ENCODE measurements around the gene MFSD6. TPM values are rescaled to one million over a fixed set of nuclear protein-coding genes. Genes with fewer than 3 reads are reported as not detected.
"Not testable (repeated sequence)": the region's sequence is repeated elsewhere in the genome, so short reads cannot be mapped to it uniquely, and the experiment has no call there.

Gene MFSD6
- total and polyA plus RNA-seq, 4 donors = 15.0 to 52.0 (median 42.3) TPM

GRCh38 chr2:190504912-190505311, 96.8 kb downstream of the MFSD6 start:
- Histone ChIP-seq H3K27ac (ENCODE audit: low read depth, low read length) (no peak overlapping the region), H3K4me3 (ENCODE audit: low read depth, low read length) (no peak overlapping the region), H3K27me3 (ENCODE audit: control insufficient read depth, insufficient read depth, low read length) (no peaks in the 10 kb centered on the region), H3K36me3 (ENCODE audit: control insufficient read depth, insufficient read depth, low read length) (peaks cover 3% of the 10 kb centered on the region), H3K9me3 (ENCODE audit: control insufficient read depth, insufficient read depth, low read length) (no peaks in the 10 kb centered on the region), H3K4me1 (ENCODE audit: control insufficient read depth, insufficient read depth, low read length) (peaks cover 3% of the 10 kb centered on the region)
- DNase-seq (ENCODE audit: low read depth in 4 of 6, low spot score in 6 of 6) = no peak
- no CpG with 5 or more reads among the region's 3 CpGs for WGBS (ENCODE audit: insufficient coverage)

- Histone ChIP-seq H3K4me1 (ENCODE audit: control insufficient read depth, insufficient read depth, low read length) (no peaks in the 10 kb centered on the region), H3K36me3 (ENCODE audit: control insufficient read depth, insufficient read depth, low read length) (no peaks in the 10 kb centered on the region), H3K9me3 (ENCODE audit: control insufficient read depth, insufficient read depth, low read length) (no peaks in the 10 kb centered on the region), H3K4me3 (ENCODE audit: low read depth, low read length) (no peak overlapping the region), H3K27ac (ENCODE audit: low read depth, low read length) (no peak overlapping the region), H3K27me3 (ENCODE audit: control insufficient read depth, insufficient read depth, low read length) (no peaks in the 10 kb centered on the region)
- no peak for DNase-seq (ENCODE audit: low read depth in 4 of 6, low spot score in 6 of 6)
- WGBS (ENCODE audit: insufficient coverage) = no CpG with 5 or more reads among the region's 1 CpG
Observed at GRCh38 chr2:190505696-190506095, 97.5 kb downstream of the MFSD6 start.

GRCh38 chr2:190506666-190507065, 98.5 kb downstream of the MFSD6 start:
- no peaks in the 10 kb centered on the region for H3K4me1 ChIP-seq (ENCODE audit: control insufficient read depth, insufficient read depth, low read length)
- WGBS (ENCODE audit: insufficient coverage) = 0% methylated on average over 1 of the region's 2 CpGs

GRCh38 chr2:190507135-190507534, 99.0 kb downstream of the MFSD6 start:
- H3K27ac ChIP-seq (ENCODE audit: low read depth, low read length) = no peak overlapping the region
- WGBS (ENCODE audit: insufficient coverage) = 74% methylated on average over 3 of the region's 4 CpGs

More at GRCh38 chr2:190506666-190507065, 98.5 kb downstream of the MFSD6 start:
- H3K9me3 ChIP-seq (ENCODE audit: control insufficient read depth, insufficient read depth, low read length) = no peaks in the 10 kb centered on the region
- H3K4me3 ChIP-seq (ENCODE audit: low read depth, low read length) = no peak overlapping the region
- H3K36me3 ChIP-seq (ENCODE audit: control insufficient read depth, insufficient read depth, low read length) = no peaks in the 10 kb centered on the region
- no peaks in the 10 kb centered on the region for H3K27me3 ChIP-seq (ENCODE audit: control insufficient read depth, insufficient read depth, low read length)
- no peak overlapping the region for H3K27ac ChIP-seq (ENCODE audit: low read depth, low read length)
- DNase-seq (ENCODE audit: low read depth in 4 of 6, low spot score in 6 of 6) = no peak

GRCh38 chr2:190509895-190510294, 101.7 kb downstream of the MFSD6 start:
- H3K9me3 ChIP-seq (ENCODE audit: control insufficient read depth, insufficient read depth, low read length); DNase-seq (ENCODE audit: low read depth in 4 of 6, low spot score in 6 of 6); H3K36me3 ChIP-seq (ENCODE audit: control insufficient read depth, insufficient read depth, low read length); H3K4me3 ChIP-seq (ENCODE audit: low read depth, low read length); H3K4me1 ChIP-seq (ENCODE audit: control insufficient read depth, insufficient read depth, low read length); H3K27ac ChIP-seq (ENCODE audit: low read depth, low read length); H3K27me3 ChIP-seq (ENCODE audit: control insufficient read depth, insufficient read depth, low read length): not testable (repeated sequence)
- 91% methylated on average over 5 of the region's 5 CpGs for WGBS (ENCODE audit: insufficient coverage)

More at GRCh38 chr2:190507135-190507534, 99.0 kb downstream of the MFSD6 start:
- Histone ChIP-seq H3K4me1 (ENCODE audit: control insufficient read depth, insufficient read depth, low read length) (no peaks in the 10 kb centered on the region), H3K27me3 (ENCODE audit: control insufficient read depth, insufficient read depth, low read length) (no peaks in the 10 kb centered on the region), H3K4me3 (ENCODE audit: low read depth, low read length) (no peak overlapping the region), H3K36me3 (ENCODE audit: control insufficient read depth, insufficient read depth, low read length) (no peaks in the 10 kb centered on the region), H3K9me3 (ENCODE audit: control insufficient read depth, insufficient read depth, low read length) (no peaks in the 10 kb centered on the region)
- DNase-seq (ENCODE audit: low read depth in 4 of 6, low spot score in 6 of 6) = peak in 1 of 6 donors; percentile 14

GRCh38 chr2:190511104-190511503, 102.9 kb downstream of the MFSD6 start:
- Histone ChIP-seq H3K27ac (ENCODE audit: low read depth, low read length) (no peak overlapping the region), H3K27me3 (ENCODE audit: control insufficient read depth, insufficient read depth, low read length) (no peaks in the 10 kb centered on the region), H3K9me3 (ENCODE audit: control insufficient read depth, insufficient read depth, low read length) (no peaks in the 10 kb centered on the region), H3K36me3 (ENCODE audit: control insufficient read depth, insufficient read depth, low read length) (no peaks in the 10 kb centered on the region), H3K4me3 (ENCODE audit: low read depth, low read length) (no peak overlapping the region), H3K4me1 (ENCODE audit: control insufficient read depth, insufficient read depth, low read length) (no peaks in the 10 kb centered on the region)
- peak in 2 of 6 donors; percentile 68 to 71 for DNase-seq (ENCODE audit: low read depth in 4 of 6, low spot score in 6 of 6)
- no CpG with 5 or more reads among the region's 2 CpGs for WGBS (ENCODE audit: insufficient coverage)

GRCh38 chr2:190512539-190513095, 104.5 kb downstream of the MFSD6 start:
- H3K36me3 ChIP-seq (ENCODE audit: control insufficient read depth, insufficient read depth, low read length) = no peaks in the 10 kb centered on the region
- H3K9me3 ChIP-seq (ENCODE audit: control insufficient read depth, insufficient read depth, low read length) = no peaks in the 10 kb centered on the region
- H3K27ac ChIP-seq (ENCODE audit: low read depth, low read length) = no peak overlapping the region
- peak in 2 of 6 donors; percentile 8 to 14 for DNase-seq (ENCODE audit: low read depth in 4 of 6, low spot score in 6 of 6)
- no peaks in the 10 kb centered on the region for H3K4me1 ChIP-seq (ENCODE audit: control insufficient read depth, insufficient read depth, low read length)
- WGBS (ENCODE audit: insufficient coverage) = 56% methylated on average over 4 of the region's 5 CpGs
- no peak overlapping the region for H3K4me3 ChIP-seq (ENCODE audit: low read depth, low read length)
- no peaks in the 10 kb centered on the region for H3K27me3 ChIP-seq (ENCODE audit: control insufficient read depth, insufficient read depth, low read length)

GRCh38 chr2:190513877-190514276, 105.7 kb downstream of the MFSD6 start:
- WGBS (ENCODE audit: insufficient coverage) = no CpG with 5 or more reads among the region's 2 CpGs

GRCh38 chr2:190514676-190515075, 106.5 kb downstream of the MFSD6 start:
- no peaks in the 10 kb centered on the region for H3K27me3 ChIP-seq (ENCODE audit: control insufficient read depth, insufficient read depth, low read length)
- no peaks in the 10 kb centered on the region for H3K9me3 ChIP-seq (ENCODE audit: control insufficient read depth, insufficient read depth, low read length)
- no peak for DNase-seq (ENCODE audit: low read depth in 4 of 6, low spot score in 6 of 6)
- H3K4me1 ChIP-seq (ENCODE audit: control insufficient read depth, insufficient read depth, low read length) = no peaks in the 10 kb centered on the region
- no peaks in the 10 kb centered on the region for H3K36me3 ChIP-seq (ENCODE audit: control insufficient read depth, insufficient read depth, low read length)
- H3K27ac ChIP-seq (ENCODE audit: low read depth, low read length) = no peak overlapping the region
- no CpG with 5 or more reads among the region's 1 CpG for WGBS (ENCODE audit: insufficient coverage)
- no peak overlapping the region for H3K4me3 ChIP-seq (ENCODE audit: low read depth, low read length)

More at GRCh38 chr2:190513877-190514276, 105.7 kb downstream of the MFSD6 start:
- H3K36me3 ChIP-seq (ENCODE audit: control insufficient read depth, insufficient read depth, low read length) = no peaks in the 10 kb centered on the region
- DNase-seq (ENCODE audit: low read depth in 4 of 6, low spot score in 6 of 6) = peak in 1 of 6 donors; percentile 17
- no peaks in the 10 kb centered on the region for H3K27me3 ChIP-seq (ENCODE audit: control insufficient read depth, insufficient read depth, low read length)
- H3K4me3 ChIP-seq (ENCODE audit: low read depth, low read length) = no peak overlapping the region
- no peaks in the 10 kb centered on the region for H3K4me1 ChIP-seq (ENCODE audit: control insufficient read depth, insufficient read depth, low read length)
- no peak overlapping the region for H3K27ac ChIP-seq (ENCODE audit: low read depth, low read length)
- no peaks in the 10 kb centered on the region for H3K9me3 ChIP-seq (ENCODE audit: control insufficient read depth, insufficient read depth, low read length)

GRCh38 chr2:190515687-190516086, 107.5 kb downstream of the MFSD6 start:
- H3K36me3 ChIP-seq (ENCODE audit: control insufficient read depth, insufficient read depth, low read length) = no peaks in the 10 kb centered on the region
- no peaks in the 10 kb centered on the region for H3K27me3 ChIP-seq (ENCODE audit: control insufficient read depth, insufficient read depth, low read length)
- no peaks in the 10 kb centered on the region for H3K4me1 ChIP-seq (ENCODE audit: control insufficient read depth, insufficient read depth, low read length)
- H3K27ac ChIP-seq (ENCODE audit: low read depth, low read length) = no peak overlapping the region
- no peak for DNase-seq (ENCODE audit: low read depth in 4 of 6, low spot score in 6 of 6)
- no peak overlapping the region for H3K4me3 ChIP-seq (ENCODE audit: low read depth, low read length)
- no peaks in the 10 kb centered on the region for H3K9me3 ChIP-seq (ENCODE audit: control insufficient read depth, insufficient read depth, low read length)
- no CpG with 5 or more reads among the region's 1 CpG for WGBS (ENCODE audit: insufficient coverage)
